Mucosa of descending colon (tissue), 3 donors: ENCODE measurements around the gene MRPL42. TPM values are rescaled to one million over a fixed set of nuclear protein-coding genes. Genes with fewer than 3 reads are reported as not detected.

Source experiments
- ATAC-seq: fragments of 200-7000 bp; cut with Tn5 transposase; one replicate; pipeline ENCODE4 v1.9.1; 2020; ENCODE audit warnings: mild to moderate bottlenecking, moderate library complexity
- DNase-seq, 3 donors: peaks; one replicate each; pipeline ENCODE4 v3.0.0-alpha.2; 2020
- H3K36me3 ChIP-seq: fragments of 200-600 bp; one replicate; pipeline ENCODE4 v1.8.0; 2021; ENCODE audit warnings: low read depth, mild to moderate bottlenecking
- H3K4me1 ChIP-seq: fragments of 200-600 bp; one replicate; pipeline ENCODE4 v1.8.0; 2021; ENCODE audit warnings: low read depth, mild to moderate bottlenecking
- H3K4me3 ChIP-seq: fragments of 200-600 bp; one replicate; pipeline ENCODE4 v1.8.0; 2021; ENCODE audit warnings: mild to moderate bottlenecking
- H3K9me3 ChIP-seq: fragments of 200-600 bp; one replicate; pipeline ENCODE4 v1.8.0; 2021; ENCODE audit warnings: mild to moderate bottlenecking
- intact Hi-C, 2 donors: fragments of 100-400 bp; cut with DNase I in 1 of 2; cut with micrococcal nuclease in 1 of 2; formaldehyde crosslinking; loops; one replicate each; pipeline versions ENCODE4 v1.11.0 to v1.11.1; 2022; cut with DNase I, micrococcal nuclease
- total RNA-seq, 3 donors: library from RNA; stranded (reverse); fragmentation: NEBNext Ultra II Directional in 2 of 3; extraction: Animal tissue kit (Norgen Biotek cat#: 25700) in 2 of 3; gene quantifications; one replicate each; pipeline versions ENCODE4 v1.2.1 to v1.2.4, GENCODE V29; 2021 to 2023
- TF ChIP-seq, protein P1 (sequence below): fragments of 200-600 bp; IDR thresholded peaks from one replicate; pipeline ENCODE4 v1.8.0; 2022; ENCODE audit warnings: antibody characterized with exemption, mild to moderate bottlenecking
- donor health status: DM: no; HTN: no; CAD: no; lungs with moderate emphysema.
- donor health status: DM: no; HTN: no; CAD: no.
- donor health status: DM: no; HTN: yes; CAD: no.

The MRPL42 gene
- total RNA-seq, 3 donors from 2014 or later, result 51.3 to 62.4 (median 61.5) TPM

DNA sequence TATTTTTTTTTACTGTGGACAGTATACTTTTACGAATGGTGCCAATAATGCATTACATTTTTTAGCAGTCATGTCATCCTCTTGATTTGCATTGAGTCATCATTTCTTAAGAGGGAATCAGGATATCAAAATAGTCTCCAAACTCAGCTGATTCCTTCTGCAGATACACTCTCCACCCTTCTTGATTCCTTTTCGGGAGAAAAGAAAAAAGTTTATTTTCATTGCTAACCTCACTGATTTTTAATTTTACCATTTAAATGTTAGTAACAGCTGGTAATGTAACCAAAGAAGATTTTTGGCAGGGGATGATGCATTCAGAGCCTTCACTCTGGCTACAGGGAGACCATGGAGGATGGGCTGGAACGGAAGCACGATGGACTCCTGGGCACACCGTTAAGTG, 47.5 kb downstream of the MRPL42 start:
- H3K9me3 ChIP-seq, result no peaks in the 10 kb centered on the region
- ATAC-seq (no peak), DNase-seq (no peak)
- intact Hi-C loops, result no loop called here
- H3K36me3 ChIP-seq, result no peaks in the 10 kb centered on the region
- TF ChIP-seq, protein P1, sequence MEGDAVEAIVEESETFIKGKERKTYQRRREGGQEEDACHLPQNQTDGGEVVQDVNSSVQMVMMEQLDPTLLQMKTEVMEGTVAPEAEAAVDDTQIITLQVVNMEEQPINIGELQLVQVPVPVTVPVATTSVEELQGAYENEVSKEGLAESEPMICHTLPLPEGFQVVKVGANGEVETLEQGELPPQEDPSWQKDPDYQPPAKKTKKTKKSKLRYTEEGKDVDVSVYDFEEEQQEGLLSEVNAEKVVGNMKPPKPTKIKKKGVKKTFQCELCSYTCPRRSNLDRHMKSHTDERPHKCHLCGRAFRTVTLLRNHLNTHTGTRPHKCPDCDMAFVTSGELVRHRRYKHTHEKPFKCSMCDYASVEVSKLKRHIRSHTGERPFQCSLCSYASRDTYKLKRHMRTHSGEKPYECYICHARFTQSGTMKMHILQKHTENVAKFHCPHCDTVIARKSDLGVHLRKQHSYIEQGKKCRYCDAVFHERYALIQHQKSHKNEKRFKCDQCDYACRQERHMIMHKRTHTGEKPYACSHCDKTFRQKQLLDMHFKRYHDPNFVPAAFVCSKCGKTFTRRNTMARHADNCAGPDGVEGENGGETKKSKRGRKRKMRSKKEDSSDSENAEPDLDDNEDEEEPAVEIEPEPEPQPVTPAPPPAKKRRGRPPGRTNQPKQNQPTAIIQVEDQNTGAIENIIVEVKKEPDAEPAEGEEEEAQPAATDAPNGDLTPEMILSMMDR, result no peak
- no peak overlapping the region for H3K4me3 ChIP-seq
- no peaks in the 10 kb centered on the region for H3K4me1 ChIP-seq

DNA sequence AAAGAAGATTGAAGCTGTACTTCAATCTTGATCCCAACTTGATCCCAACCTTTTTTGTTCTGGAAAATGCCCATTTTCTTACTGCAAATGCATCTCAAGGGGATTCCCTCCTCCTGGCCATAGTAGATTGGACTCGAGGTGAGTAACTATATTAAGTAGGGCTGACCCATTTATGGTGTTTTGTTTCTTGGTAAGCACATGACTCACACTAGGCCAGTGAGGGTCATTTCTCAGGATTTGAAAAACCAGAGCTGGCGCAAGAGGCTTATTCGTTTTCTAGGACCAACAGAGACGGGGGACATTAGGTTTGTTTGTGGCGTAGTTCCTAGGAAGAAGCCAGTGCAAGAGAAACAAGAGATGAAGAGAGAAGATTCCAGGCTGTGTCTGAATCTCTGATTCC, 51.4 kb downstream of the MRPL42 start:
- no peaks in the 10 kb centered on the region for H3K9me3 ChIP-seq
- H3K4me1 ChIP-seq, result no peaks in the 10 kb centered on the region
- no peak for DNase-seq
- H3K36me3 ChIP-seq, result no peaks in the 10 kb centered on the region
- no peak overlapping the region for H3K4me3 ChIP-seq
- ATAC-seq, result no peak
- intact Hi-C loops, result no loop called here
- TF ChIP-seq, protein P1, result no peak

DNA sequence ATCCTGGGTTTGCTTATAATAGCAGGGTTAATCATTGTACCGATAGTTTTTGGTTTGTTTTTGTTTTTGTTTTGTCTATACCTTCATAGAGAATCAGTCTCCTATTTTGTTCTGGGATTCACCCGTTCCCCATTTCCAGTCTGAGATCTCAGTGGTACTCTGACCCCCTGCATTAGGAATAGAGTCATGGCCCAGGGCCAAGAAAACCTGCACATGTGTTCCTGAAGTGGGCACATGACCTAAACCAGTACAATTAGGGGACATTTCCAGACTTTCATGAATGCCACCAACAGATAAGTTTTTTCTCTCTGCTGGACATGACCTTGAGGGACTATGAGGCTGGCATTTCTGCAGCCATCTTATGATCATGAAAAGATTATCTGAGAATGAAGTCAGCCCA, 52.5 kb downstream of the MRPL42 start:
- Histone ChIP-seq H3K9me3 (no peaks in the 10 kb centered on the region), H3K36me3 (no peaks in the 10 kb centered on the region), H3K4me3 (no peak overlapping the region), H3K4me1 (no peaks in the 10 kb centered on the region)
- intact Hi-C loops, result no loop called here
- TF ChIP-seq, protein P1, result no peak
- ATAC-seq (no peak), DNase-seq (no peak)

DNA sequence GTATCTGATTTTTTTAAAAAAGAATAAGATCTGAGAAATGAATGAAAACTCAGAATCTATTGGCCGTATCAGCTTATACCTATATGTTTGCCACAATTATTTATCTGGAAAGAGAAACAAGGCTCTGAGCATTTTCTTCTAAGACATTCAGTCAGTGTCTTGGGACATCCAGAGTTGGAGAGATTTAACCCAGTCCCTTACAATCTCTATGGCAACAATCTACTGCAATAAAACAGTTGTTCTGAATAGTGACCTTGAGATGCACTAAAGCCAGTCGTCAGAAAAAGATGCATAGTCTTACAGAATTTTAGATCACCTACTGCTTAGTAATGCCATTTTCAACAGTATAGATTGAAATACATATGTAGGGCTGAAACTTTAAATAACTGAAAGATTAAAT, 53.1 kb downstream of the MRPL42 start:
- intact Hi-C loops, result no loop called here
- no peak overlapping the region for H3K4me3 ChIP-seq
- TF ChIP-seq, protein P1, result no peak
- no peaks in the 10 kb centered on the region for H3K9me3 ChIP-seq
- H3K36me3 ChIP-seq, result no peaks in the 10 kb centered on the region
- ATAC-seq (no peak), DNase-seq (no peak)
- no peaks in the 10 kb centered on the region for H3K4me1 ChIP-seq

DNA sequence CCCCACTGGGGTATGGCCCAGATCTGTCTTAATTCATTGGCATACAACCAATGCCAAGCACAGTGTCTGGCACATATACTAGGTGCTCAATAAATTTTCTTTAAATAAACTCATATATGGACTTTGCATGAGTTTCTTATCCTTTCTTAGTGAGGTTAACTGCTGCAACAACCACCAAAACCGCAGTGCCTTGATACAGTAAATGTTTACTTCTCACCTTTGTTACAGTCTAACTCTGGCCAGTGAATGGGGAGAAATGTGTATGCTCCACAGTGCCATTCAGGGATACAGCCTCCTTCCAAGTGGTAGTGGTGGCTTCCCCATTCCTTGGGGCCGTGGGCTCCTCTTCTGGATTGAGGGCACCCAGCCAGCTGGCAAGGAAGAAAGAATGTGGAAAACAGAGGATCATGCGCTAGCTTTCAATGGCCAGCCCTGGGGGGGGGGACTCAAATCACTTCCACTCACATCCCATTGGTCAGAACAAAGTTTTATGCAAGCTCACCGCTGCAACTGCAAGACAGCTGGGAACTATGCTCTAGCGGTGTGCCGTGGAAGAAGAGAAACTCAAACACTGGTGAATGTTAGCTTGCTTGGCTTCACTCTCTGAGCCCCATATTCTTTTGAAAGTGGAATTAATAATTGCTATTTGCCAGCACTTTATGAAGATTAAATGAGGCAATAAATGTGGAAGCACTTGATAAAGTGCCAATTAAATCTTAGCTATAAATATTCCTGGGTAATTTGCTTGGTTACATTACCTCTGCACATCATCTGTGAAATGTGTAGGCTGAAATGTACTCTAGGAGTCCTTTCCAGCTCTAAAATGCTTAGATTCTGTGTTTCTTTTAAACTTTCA, 54.1 kb downstream of the MRPL42 start:
- H3K4me3 ChIP-seq, result no peak overlapping the region
- no peak for DNase-seq
- no peaks in the 10 kb centered on the region for H3K4me1 ChIP-seq
- TF ChIP-seq, protein P1, result no peak
- intact Hi-C loops, result no loop called here
- no peaks in the 10 kb centered on the region for H3K9me3 ChIP-seq
- H3K36me3 ChIP-seq, result no peaks in the 10 kb centered on the region
- no peak for ATAC-seq
